ENCODE data around the gene APOL5. TPM values are rescaled to one million over a fixed set of nuclear protein-coding genes. Genes with fewer than 3 reads are reported as not detected.

The APOL5 gene
- total RNA-seq, 1 donor from 2014 or later = not detected

DNA sequence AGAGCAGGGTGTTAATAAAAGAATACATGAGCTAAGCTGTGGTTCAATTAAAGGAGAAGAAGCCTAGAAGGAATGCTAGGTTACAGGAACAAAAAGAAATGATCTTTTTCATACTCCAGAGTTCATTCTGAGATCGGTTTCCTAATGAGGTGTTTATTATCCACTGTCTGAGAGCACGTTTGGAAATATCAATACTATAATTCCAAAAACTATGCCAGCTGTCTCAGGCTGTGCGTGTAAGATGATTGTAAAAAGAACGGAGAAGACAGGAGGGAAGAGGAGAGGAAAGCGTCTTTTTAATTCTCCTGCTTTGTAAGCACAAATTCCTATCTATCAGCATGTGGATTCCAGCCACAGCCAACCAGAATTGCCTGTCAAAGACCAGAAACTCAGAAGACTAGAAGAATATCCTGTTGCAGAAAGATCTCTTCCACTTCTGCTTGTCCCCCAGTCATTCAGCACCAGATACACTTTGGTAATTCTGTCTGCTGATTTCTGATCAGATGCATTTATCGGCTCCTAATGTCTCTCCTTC is 25.7 kb downstream of the APOL5 start:
- peaks cover 30% of the 10 kb centered on the region for H3K36me3 ChIP-seq (ENCODE audit: insufficient read depth, low read length)
- FAIRE-seq = no peak
- no peak overlapping the region for H3K4me3 Mint-ChIP-seq (ENCODE audit: unreplicated experiment)
- H3K4me3 ChIP-seq (ENCODE audit: insufficient read depth, low read depth, low read length) = no peak overlapping the region
- peak overlapping the region; percentile 74 for H3K4me2 ChIP-seq (ENCODE audit: low read length)
- H3K27ac Mint-ChIP-seq (ENCODE audit: unreplicated experiment) = peak overlapping the region; percentile 70
- TF ChIP-seq, protein P1, sequence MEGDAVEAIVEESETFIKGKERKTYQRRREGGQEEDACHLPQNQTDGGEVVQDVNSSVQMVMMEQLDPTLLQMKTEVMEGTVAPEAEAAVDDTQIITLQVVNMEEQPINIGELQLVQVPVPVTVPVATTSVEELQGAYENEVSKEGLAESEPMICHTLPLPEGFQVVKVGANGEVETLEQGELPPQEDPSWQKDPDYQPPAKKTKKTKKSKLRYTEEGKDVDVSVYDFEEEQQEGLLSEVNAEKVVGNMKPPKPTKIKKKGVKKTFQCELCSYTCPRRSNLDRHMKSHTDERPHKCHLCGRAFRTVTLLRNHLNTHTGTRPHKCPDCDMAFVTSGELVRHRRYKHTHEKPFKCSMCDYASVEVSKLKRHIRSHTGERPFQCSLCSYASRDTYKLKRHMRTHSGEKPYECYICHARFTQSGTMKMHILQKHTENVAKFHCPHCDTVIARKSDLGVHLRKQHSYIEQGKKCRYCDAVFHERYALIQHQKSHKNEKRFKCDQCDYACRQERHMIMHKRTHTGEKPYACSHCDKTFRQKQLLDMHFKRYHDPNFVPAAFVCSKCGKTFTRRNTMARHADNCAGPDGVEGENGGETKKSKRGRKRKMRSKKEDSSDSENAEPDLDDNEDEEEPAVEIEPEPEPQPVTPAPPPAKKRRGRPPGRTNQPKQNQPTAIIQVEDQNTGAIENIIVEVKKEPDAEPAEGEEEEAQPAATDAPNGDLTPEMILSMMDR (IDR thresholded peaks at IDR 0.05; ENCODE audit: insufficient read depth, low read depth, low read length) = no peak
- TF ChIP-seq EZH2 (IDR thresholded peaks at IDR 0.05; ENCODE audit: insufficient read depth, low read length) = no peak
- no peaks in the 10 kb centered on the region for H3K9me3 ChIP-seq (ENCODE audit: insufficient read depth, low read depth, low read length)
- no peaks in the 10 kb centered on the region for H3K9me3 Mint-ChIP-seq (ENCODE audit: unreplicated experiment)
- H3K36me3 Mint-ChIP-seq (ENCODE audit: low read depth, unreplicated experiment) = peaks cover 13% of the 10 kb centered on the region
- no peaks in the 10 kb centered on the region for H3K79me2 ChIP-seq (ENCODE audit: insufficient read depth, low read length)
- DNase-seq (ENCODE audit: low read depth) = no peak
- H4K20me1 ChIP-seq (ENCODE audit: insufficient read depth, low read length) = peaks cover 28% of the 10 kb centered on the region
- H3K27me3 ChIP-seq (ENCODE audit: insufficient read depth, low read length) = no peaks in the 10 kb centered on the region
- peaks cover 36% of the 10 kb centered on the region for H3K4me1 ChIP-seq (ENCODE audit: insufficient read depth, low read length)
- H3K27ac ChIP-seq (ENCODE audit: low read depth, low read length) = peak overlapping the region; percentile 93
- H2AFZ ChIP-seq (ENCODE audit: low read depth, low read length) = no peak overlapping the region
- H3K27me3 Mint-ChIP-seq (ENCODE audit: low read depth, unreplicated experiment) = no peaks in the 10 kb centered on the region
- peak overlapping the region; percentile 44 for H3K9ac ChIP-seq (ENCODE audit: low read length)
- H3K4me1 Mint-ChIP-seq (ENCODE audit: low read depth, unreplicated experiment) = peaks cover 33% of the 10 kb centered on the region

DNA sequence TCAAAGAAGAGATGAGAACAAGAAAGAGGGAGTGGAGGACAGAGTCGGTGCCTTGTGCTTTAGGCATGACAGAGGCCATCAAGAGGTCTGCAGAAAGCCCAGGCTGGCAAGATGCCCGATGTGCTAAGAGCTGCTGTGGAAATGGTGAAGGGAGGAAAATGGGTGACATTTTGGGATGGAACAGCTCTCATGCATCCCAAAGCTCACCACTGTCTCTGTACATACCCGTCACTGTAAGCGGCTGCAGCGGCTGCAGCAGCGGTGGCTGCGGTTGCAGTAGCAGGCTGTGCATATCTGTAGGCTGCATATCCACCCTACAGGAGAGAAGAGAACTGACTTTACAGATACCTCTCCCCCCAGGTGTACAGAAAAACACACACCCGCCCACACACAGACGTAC is 28.6 kb downstream of the APOL5 start:
- no peak overlapping the region for H3K4me3 Mint-ChIP-seq (ENCODE audit: unreplicated experiment)
- Histone ChIP-seq H3K36me3 (ENCODE audit: insufficient read depth, low read length) (peaks cover 23% of the 10 kb centered on the region), H3K79me2 (ENCODE audit: insufficient read depth, low read length) (peaks cover 7% of the 10 kb centered on the region), H3K4me1 (ENCODE audit: insufficient read depth, low read length) (peaks cover 35% of the 10 kb centered on the region), H3K27me3 (ENCODE audit: insufficient read depth, low read length) (no peaks in the 10 kb centered on the region), H3K27ac (ENCODE audit: low read depth, low read length) (no peak overlapping the region), H3K9me3 (ENCODE audit: insufficient read depth, low read depth, low read length) (no peaks in the 10 kb centered on the region), H3K9ac (ENCODE audit: low read length) (no peak overlapping the region), H3K4me2 (ENCODE audit: low read length) (no peak overlapping the region), H2AFZ (ENCODE audit: low read depth, low read length) (no peak overlapping the region), H4K20me1 (ENCODE audit: insufficient read depth, low read length) (peaks cover 27% of the 10 kb centered on the region), H3K4me3 (ENCODE audit: insufficient read depth, low read depth, low read length) (no peak overlapping the region)
- H3K9me3 Mint-ChIP-seq (ENCODE audit: unreplicated experiment) = no peaks in the 10 kb centered on the region
- H3K27me3 Mint-ChIP-seq (ENCODE audit: low read depth, unreplicated experiment) = no peaks in the 10 kb centered on the region
- no peak for TF ChIP-seq EZH2 (IDR thresholded peaks at IDR 0.05; ENCODE audit: insufficient read depth, low read length)
- TF ChIP-seq, protein P1 (IDR thresholded peaks at IDR 0.05; ENCODE audit: insufficient read depth, low read depth, low read length) = no peak
- no peak for DNase-seq (ENCODE audit: low read depth)
- no peak for FAIRE-seq
- H3K27ac Mint-ChIP-seq (ENCODE audit: unreplicated experiment) = no peak overlapping the region
- H3K4me1 Mint-ChIP-seq (ENCODE audit: low read depth, unreplicated experiment) = peaks cover 31% of the 10 kb centered on the region
- H3K36me3 Mint-ChIP-seq (ENCODE audit: low read depth, unreplicated experiment) = peaks cover 8% of the 10 kb centered on the region

DNA sequence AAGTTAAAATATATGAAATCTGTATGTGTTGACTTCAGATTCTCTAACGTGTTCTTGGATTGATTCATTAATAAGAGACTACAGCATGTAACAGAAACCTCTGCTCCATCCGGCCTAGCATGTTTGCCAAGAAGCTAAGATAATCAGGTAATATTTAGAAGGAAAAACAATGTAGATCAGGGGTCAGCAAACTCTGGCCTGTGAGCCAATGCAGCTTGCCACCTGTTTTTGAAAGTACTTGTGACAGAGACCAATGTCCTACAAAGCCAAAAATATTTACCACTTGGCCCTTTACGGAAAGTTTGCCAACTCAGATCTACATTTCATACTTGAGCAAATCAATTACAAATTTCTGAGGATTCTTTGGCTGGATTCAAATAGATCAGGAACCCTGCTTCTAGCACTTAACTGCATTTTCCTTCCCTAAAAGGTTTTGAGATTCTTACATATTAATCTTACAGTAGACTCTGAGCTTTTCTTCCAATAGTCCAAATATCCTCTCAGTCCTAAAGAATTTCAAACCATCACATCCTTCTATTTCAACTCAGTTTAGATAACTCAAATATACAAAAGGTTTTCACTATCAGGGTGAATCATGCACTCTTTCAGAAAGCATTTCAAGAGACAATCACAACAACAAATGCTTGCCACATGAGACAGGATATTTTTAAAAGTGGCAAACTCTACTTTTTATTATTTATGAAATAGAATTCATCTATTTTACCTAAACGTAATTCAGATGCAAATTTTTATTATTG is 29.5 kb downstream of the APOL5 start:
- H3K27ac Mint-ChIP-seq (ENCODE audit: unreplicated experiment) = no peak overlapping the region
- FAIRE-seq = no peak

More for the DNA sequence above, 29.5 kb downstream of the APOL5 start:
- Mint-ChIP-seq H3K27me3 (ENCODE audit: low read depth, unreplicated experiment) (no peaks in the 10 kb centered on the region), H3K9me3 (ENCODE audit: unreplicated experiment) (no peaks in the 10 kb centered on the region), H3K4me3 (ENCODE audit: unreplicated experiment) (no peak overlapping the region), H3K4me1 (ENCODE audit: low read depth, unreplicated experiment) (peaks cover 31% of the 10 kb centered on the region), H3K36me3 (ENCODE audit: low read depth, unreplicated experiment) (peaks cover 8% of the 10 kb centered on the region)
- Histone ChIP-seq H3K4me1 (ENCODE audit: insufficient read depth, low read length) (peaks cover 26% of the 10 kb centered on the region), H3K36me3 (ENCODE audit: insufficient read depth, low read length) (peaks cover 28% of the 10 kb centered on the region), H3K79me2 (ENCODE audit: insufficient read depth, low read length) (peaks cover 7% of the 10 kb centered on the region), H3K4me3 (ENCODE audit: insufficient read depth, low read depth, low read length) (no peak overlapping the region), H2AFZ (ENCODE audit: low read depth, low read length) (no peak overlapping the region), H3K9me3 (ENCODE audit: insufficient read depth, low read depth, low read length) (no peaks in the 10 kb centered on the region), H3K27me3 (ENCODE audit: insufficient read depth, low read length) (no peaks in the 10 kb centered on the region), H3K27ac (ENCODE audit: low read depth, low read length) (peak overlapping the region; percentile 32), H3K9ac (ENCODE audit: low read length) (no peak overlapping the region), H4K20me1 (ENCODE audit: insufficient read depth, low read length) (peaks cover 26% of the 10 kb centered on the region), H3K4me2 (ENCODE audit: low read length) (peak overlapping the region; percentile 40)
- TF ChIP-seq, protein P1 (IDR thresholded peaks at IDR 0.05; ENCODE audit: insufficient read depth, low read depth, low read length) = no peak
- no peak for TF ChIP-seq EZH2 (IDR thresholded peaks at IDR 0.05; ENCODE audit: insufficient read depth, low read length)
- DNase-seq (ENCODE audit: low read depth) = peak; percentile 51

All from astrocyte (in vitro differentiated cells and primary cell).